Measurements from ENCODE around the gene PTAFR.

- TF ChIP-seq CTCF (IDR thresholded peaks at IDR 0.05), result no peak
- no peak for TF ChIP-seq POLR2A (IDR thresholded peaks at IDR 0.05)
Observed at GRCh38 chr1:28145728-28146127, 30.8 kb downstream of the PTAFR start.

All from right lobe of liver (tissue), 4 donors.